B cell (primary cell): Measurements from ENCODE around the gene PPP1R12A. TPM values are rescaled to one million over a fixed set of nuclear protein-coding genes. Genes with fewer than 3 reads are reported as not detected.

Experiments
- ATAC-seq: fragments of 200-7000 bp; cut with Tn5 transposase; one replicate; pipeline ENCODE4 v1.10.0; 2021; ENCODE audit warnings: low read depth, mild to moderate bottlenecking, moderate number of reproducible peaks, moderate library complexity
- CTCF ChIA-PET: fragments of 350-600 bp; sonication (Branson Sonifier 250); formaldehyde crosslinking; loops from one replicate; lab custom pipeline; 2021; ENCODE audit warnings: antibody characterized with exemption, inconsistent platforms; lab: Charles Lee
- POLR2A ChIA-PET: fragments of 350-600 bp; sonication (Branson Sonifier 250); formaldehyde crosslinking; loops from one replicate; lab custom pipeline; 2021; ENCODE audit warnings: antibody characterized with exemption; lab: Charles Lee
- DNase-seq: peaks from one replicate; pipeline ENCODE4 v3.0.0; 2013
- H2AFZ ChIP-seq: 2 replicates; pipeline ENCODE4 v1.6.1; 2012; ENCODE audit warnings: mild to moderate bottlenecking, low read depth, low read length; ENCODE audit not compliant: insufficient read depth, poor library complexity, severe bottlenecking
- H3K27ac ChIP-seq, 2 donors: 1 replicate in 1 of 2; 2 replicates in 1 of 2; pipeline ENCODE4 v1.5.1; 2012 to 2013; ENCODE audit warnings: low read length in 2 of 2, mild to moderate bottlenecking in 2 of 2, moderate library complexity in 1 of 2
- H3K27me3 ChIP-seq, 4 experiments: fragments of 200-600 bp in 1 of 4; sonication (generic) in 1 of 4; replicated peaks in 1 of 4; 1 replicate in 2 of 4; 2 replicates in 2 of 4; pipeline versions ENCODE4 v1.6.1 to v1.7.0; 2013 to 2016; ENCODE audit warnings: low read length in 3 of 4, mild to moderate bottlenecking in 2 of 4, mixed read lengths in 1 of 4, moderate library complexity in 1 of 4; ENCODE audit not compliant: insufficient read depth in 4 of 4, control insufficient read depth in 3 of 4; ENCODE audit errors: control extremely low read depth in 1 of 4
- H3K36me3 ChIP-seq, 2 experiments: replicated peaks in 1 of 2; 1 replicate in 1 of 2; 2 replicates in 1 of 2; pipeline versions ENCODE4 v1.6.1 to v1.7.1; 2013; ENCODE audit warnings: low read length in 1 of 2; ENCODE audit not compliant: insufficient read depth in 2 of 2, control insufficient read depth in 1 of 2; ENCODE audit errors: control extremely low read depth in 1 of 2, extremely low read depth in 1 of 2
- H3K4me1 ChIP-seq, 2 donors: fragments of 200-600 bp in 1 of 2; sonication (generic) in 1 of 2; 1 replicate in 1 of 2; 2 replicates in 1 of 2; pipeline versions ENCODE4 v1.5.1 to v1.6.1; 2013 to 2017; ENCODE audit warnings: low read length in 2 of 2; ENCODE audit not compliant: control insufficient read depth in 2 of 2, insufficient read depth in 2 of 2
- H3K4me2 ChIP-seq: replicated peaks from 2 replicates; pipeline ENCODE3; 2012; ENCODE audit warnings: mild to moderate bottlenecking, low read depth, low read length; ENCODE audit not compliant: poor library complexity, severe bottlenecking
- H3K4me3 ChIP-seq, 5 experiments: fragments of 200-600 bp in 1 of 5; sonication (generic) in 1 of 5; 1 replicate in 3 of 5; 2 replicates in 2 of 5; pipeline versions ENCODE4 v1.5.1 to v1.7.0; 2011 to 2016; ENCODE audit warnings: low read length in 4 of 5, mild to moderate bottlenecking in 4 of 5, low read depth in 2 of 5, control low read depth in 1 of 5, moderate library complexity in 1 of 5; ENCODE audit not compliant: insufficient read depth in 1 of 5; ENCODE audit errors: control extremely low read depth in 1 of 5, extremely low read depth in 1 of 5
- H3K79me2 ChIP-seq: fragments of 200-600 bp; sonication (generic); one replicate; pipeline ENCODE4 v1.6.0; 2016; ENCODE audit warnings: low read length; ENCODE audit not compliant: control insufficient read depth, insufficient read depth
- H3K9ac ChIP-seq: fragments of 200-600 bp; sonication (generic); 2 replicates; pipeline ENCODE4 v1.6.1; 2017; ENCODE audit warnings: mild to moderate bottlenecking, low read length, moderate library complexity
- H3K9me3 ChIP-seq, 3 donors: one replicate each; pipeline versions ENCODE4 v1.6.1 to v1.7.1; 2013; ENCODE audit warnings: low read length in 2 of 3; ENCODE audit not compliant: control insufficient read depth in 2 of 3, insufficient read depth in 1 of 3; ENCODE audit errors: control extremely low read depth in 1 of 3
- H4K20me1 ChIP-seq: 2 replicates; pipeline ENCODE4 v1.6.0; 2012; ENCODE audit warnings: mild to moderate bottlenecking, low read length; ENCODE audit not compliant: insufficient read depth, control insufficient read depth, poor library complexity, severe bottlenecking
- H3K27ac Mint-ChIP-seq: one replicate; pipeline ENCODE4 v1.8.0; 2021; ENCODE audit warnings: mixed read lengths
- H3K27me3 Mint-ChIP-seq: one replicate; pipeline ENCODE4 v1.8.0; 2021; ENCODE audit warnings: mixed read lengths
- H3K4me1 Mint-ChIP-seq: one replicate; pipeline ENCODE4 v1.8.0; 2021; ENCODE audit warnings: mixed read lengths
- H3K4me3 Mint-ChIP-seq: one replicate; pipeline ENCODE4 v1.8.0; 2021; ENCODE audit warnings: mixed read lengths
- H3K9me3 Mint-ChIP-seq: one replicate; pipeline ENCODE4 v1.8.0; 2022; ENCODE audit warnings: mixed read lengths; ENCODE audit not compliant: insufficient read depth
- EZH2 ChIP-seq: IDR thresholded peaks from 2 replicates; pipeline ENCODE4 v1.6.1; 2012; ENCODE audit warnings: borderline replicate concordance, low read depth, mild to moderate bottlenecking, moderate library complexity, low read length; ENCODE audit not compliant: insufficient read depth, poor library complexity, severe bottlenecking
- WGBS: methylation state at CpG from one replicate; pipeline ENCODE4 v1.1.5; 2013; ENCODE audit warnings: missing lambda C conversion rate; ENCODE audit not compliant: insufficient coverage; 5-methylcytosine and 5-hydroxymethylcytosine counted together
- intact Hi-C: fragments of 100-400 bp; cut with micrococcal nuclease; formaldehyde crosslinking; loops from one replicate; pipeline ENCODE4 v1.10.0; 2022
- polyA plus RNA-seq: library from polyadenylated mRNA; depleted of rRNA; stranded (reverse); fragments of >200 nt; gene quantifications from 2 replicates; pipeline ENCODE4 v1.2.3, GENCODE V29; 2012
- total RNA-seq, 2 donors: library from RNA; stranded (reverse); fragments of 120-200 nt in 1 of 2; gene quantifications; 1 replicate in 1 of 2; 2 replicates in 1 of 2; pipeline versions ENCODE4 v1.2.3 to v1.2.4, GENCODE V29; 2013 to 2022
- TF ChIP-seq, protein P1 (sequence below): fragments of 200-600 bp; IDR thresholded peaks from one replicate; pipeline ENCODE4 v1.8.0; 2022; ENCODE audit warnings: antibody characterized with exemption, mild to moderate bottlenecking

PPP1R12A gene
- total and polyA plus RNA-seq, 2 donors (not counting 1 experiment from before 2014, with no cell fraction given), result 18.3 to 110 TPM

GRCh38 chr12:79925492-79925891 is 9.4 kb downstream of the PPP1R12A start:
- Histone ChIP-seq H3K9ac (no peak overlapping the region), H3K4me2 (no peak overlapping the region), H3K79me2 (peaks cover 99% of the 10 kb centered on the region), H2AFZ (no peak overlapping the region), H3K4me3 (no peak overlapping the region), H3K27ac (no peak overlapping the region), H4K20me1 (peaks cover 67% of the 10 kb centered on the region), H3K9me3 (no peaks in the 10 kb centered on the region), H3K4me1 (peaks cover 10 to 32% of the 10 kb centered on the region in 2 donors), H3K27me3 (no peaks in the 10 kb centered on the region), H3K36me3 (no peaks in the 10 kb centered on the region)
- Mint-ChIP-seq H3K4me3 (no peak overlapping the region), H3K9me3 (no peaks in the 10 kb centered on the region), H3K4me1 (peaks cover 57% of the 10 kb centered on the region), H3K27ac (no peak overlapping the region), H3K27me3 (no peaks in the 10 kb centered on the region)
- no peak for ATAC-seq
- CTCF ChIA-PET, result no interaction called here
- TF ChIP-seq, protein P1, sequence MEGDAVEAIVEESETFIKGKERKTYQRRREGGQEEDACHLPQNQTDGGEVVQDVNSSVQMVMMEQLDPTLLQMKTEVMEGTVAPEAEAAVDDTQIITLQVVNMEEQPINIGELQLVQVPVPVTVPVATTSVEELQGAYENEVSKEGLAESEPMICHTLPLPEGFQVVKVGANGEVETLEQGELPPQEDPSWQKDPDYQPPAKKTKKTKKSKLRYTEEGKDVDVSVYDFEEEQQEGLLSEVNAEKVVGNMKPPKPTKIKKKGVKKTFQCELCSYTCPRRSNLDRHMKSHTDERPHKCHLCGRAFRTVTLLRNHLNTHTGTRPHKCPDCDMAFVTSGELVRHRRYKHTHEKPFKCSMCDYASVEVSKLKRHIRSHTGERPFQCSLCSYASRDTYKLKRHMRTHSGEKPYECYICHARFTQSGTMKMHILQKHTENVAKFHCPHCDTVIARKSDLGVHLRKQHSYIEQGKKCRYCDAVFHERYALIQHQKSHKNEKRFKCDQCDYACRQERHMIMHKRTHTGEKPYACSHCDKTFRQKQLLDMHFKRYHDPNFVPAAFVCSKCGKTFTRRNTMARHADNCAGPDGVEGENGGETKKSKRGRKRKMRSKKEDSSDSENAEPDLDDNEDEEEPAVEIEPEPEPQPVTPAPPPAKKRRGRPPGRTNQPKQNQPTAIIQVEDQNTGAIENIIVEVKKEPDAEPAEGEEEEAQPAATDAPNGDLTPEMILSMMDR, result no peak
- no peak for TF ChIP-seq EZH2
- POLR2A ChIA-PET, result no interaction called here
- no CpG with 5 or more reads among the region's 1 CpG for WGBS
- no peak for DNase-seq
- intact Hi-C loops, result no loop called here

DNA sequence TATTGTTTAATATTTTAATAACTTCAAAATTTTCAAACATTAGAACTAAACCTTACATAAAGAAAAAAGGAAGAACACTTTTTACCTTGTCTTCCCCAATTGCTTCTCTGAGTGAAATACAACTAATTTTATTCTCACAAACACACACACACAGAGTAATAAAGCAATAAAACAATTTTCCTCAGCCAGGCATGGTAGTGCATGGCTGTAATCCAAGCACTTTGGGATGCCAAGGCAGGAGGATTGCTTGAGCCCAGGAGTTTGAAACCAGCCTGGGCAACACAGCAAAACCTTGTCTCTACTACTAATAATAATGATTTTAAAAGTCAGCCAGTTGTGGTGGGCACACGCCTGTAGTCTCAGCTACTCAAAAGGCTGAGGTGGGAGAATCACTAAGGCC is 13.1 kb downstream of the PPP1R12A start:
- H3K27ac ChIP-seq, result no peak overlapping the region
- intact Hi-C loops, result no loop called here
- no CpG with 5 or more reads among the region's 1 CpG for WGBS
- CTCF ChIA-PET, result no interaction called here
- H3K9me3 ChIP-seq, result no peaks in the 10 kb centered on the region
- H3K9me3 Mint-ChIP-seq, result no peaks in the 10 kb centered on the region
- H3K4me1 ChIP-seq, result peaks cover 9 to 36% of the 10 kb centered on the region in 2 donors
- no peak overlapping the region for H3K4me2 ChIP-seq
- DNase-seq, result no peak
- no peak overlapping the region for H3K4me3 ChIP-seq
- H3K9ac ChIP-seq, result no peak overlapping the region
- peaks cover 99% of the 10 kb centered on the region for H3K79me2 ChIP-seq
- H3K27me3 Mint-ChIP-seq, result no peaks in the 10 kb centered on the region
- H2AFZ ChIP-seq, result no peak overlapping the region
- H3K4me1 Mint-ChIP-seq, result peaks cover 58% of the 10 kb centered on the region
- POLR2A ChIA-PET, result no interaction called here
- TF ChIP-seq, protein P1, result no peak
- TF ChIP-seq EZH2, result no peak
- H3K4me3 Mint-ChIP-seq, result no peak overlapping the region
- H3K36me3 ChIP-seq, result no peaks in the 10 kb centered on the region
- H4K20me1 ChIP-seq, result peaks cover 79% of the 10 kb centered on the region
- H3K27ac Mint-ChIP-seq, result no peak overlapping the region
- H3K27me3 ChIP-seq, result no peaks in the 10 kb centered on the region
- no peak for ATAC-seq
